Measurements from ENCODE around the gene NRG3.

Gene NRG3

GRCh38 chr10:81875467-81876252 is 666 bp downstream of the NRG3 start:
- no peak for DNase-seq
- TF ChIP-seq CTCF (IDR thresholded peaks at IDR 0.05; ENCODE audit: low read depth, low read length, missing control alignments): no peak
- Histone ChIP-seq H3K27me3 (replicated peaks) (peaks cover 12% of the 10 kb centered on the region), H3K4me3 (ENCODE audit: low read depth, low read length) (peak overlapping the region; percentile 50), H3K27ac (no peak overlapping the region), H3K36me3 (replicated peaks) (no peaks in the 10 kb centered on the region)
- in situ Hi-C loops (cut with HindIII; ENCODE audit: low pct_ligation_motif_present, low sequenced_read_pairs): no loop called here

DNA sequence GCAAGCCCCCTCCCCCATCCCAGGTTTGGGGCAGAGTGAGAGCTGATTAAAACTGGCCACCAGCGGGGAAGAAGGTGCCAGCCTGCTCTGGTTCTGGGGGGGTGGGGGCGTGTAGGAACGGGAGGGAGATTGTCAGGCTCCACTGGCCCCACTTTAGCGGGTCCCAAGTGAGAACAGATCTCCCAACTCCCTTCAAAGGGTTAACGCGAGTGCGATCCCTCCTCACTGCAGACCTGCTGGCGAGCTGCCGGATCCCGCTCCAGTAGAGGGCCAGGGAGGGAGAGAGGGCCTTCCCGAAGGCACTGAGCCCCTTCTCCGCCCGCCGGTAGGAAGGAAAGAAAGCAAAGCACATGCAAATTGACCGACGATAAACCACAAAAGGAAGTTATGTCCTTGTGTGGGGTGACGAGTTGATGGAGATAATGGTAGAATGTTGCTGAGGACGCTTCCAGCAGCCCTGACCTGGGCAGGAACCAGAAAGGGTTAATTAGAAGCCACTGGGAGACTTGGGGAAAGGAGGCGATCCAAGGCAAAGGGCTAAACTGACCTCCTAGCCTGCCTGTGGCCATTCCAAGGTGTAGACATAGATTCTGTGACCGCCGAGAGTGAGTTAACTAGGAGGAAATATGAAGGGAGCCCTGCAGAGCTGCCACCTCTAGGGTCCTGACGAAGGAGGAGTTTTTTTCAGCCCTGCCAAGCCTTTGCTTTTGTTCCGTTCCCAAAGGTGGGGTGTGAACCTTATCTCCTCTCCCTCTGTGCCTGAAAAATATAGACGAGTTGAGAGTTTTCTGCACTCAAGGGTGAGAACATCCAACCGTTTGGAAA is 1.5 kb downstream of the NRG3 start:
- H3K36me3 ChIP-seq (replicated peaks): no peaks in the 10 kb centered on the region
- H3K27me3 ChIP-seq (replicated peaks): peaks cover 12% of the 10 kb centered on the region
- TF ChIP-seq CTCF (IDR thresholded peaks at IDR 0.05; ENCODE audit: low read depth, low read length, missing control alignments): no peak
- H3K4me3 ChIP-seq (ENCODE audit: low read depth, low read length): peak overlapping the region; percentile 50
- no peak for DNase-seq
- H3K27ac ChIP-seq: no peak overlapping the region
- in situ Hi-C loops (cut with HindIII; ENCODE audit: low pct_ligation_motif_present, low sequenced_read_pairs): no loop called here

- H3K36me3 ChIP-seq (replicated peaks): no peaks in the 10 kb centered on the region
These were observed 2.6 kb downstream of the NRG3 start for GRCh38 chr10:81877596-81877995.

GRCh38 chr10:81882011-81882410 is 7.0 kb downstream of the NRG3 start:
- no peak overlapping the region for H3K27ac ChIP-seq
- no peaks in the 10 kb centered on the region for H3K36me3 ChIP-seq (replicated peaks)
- H3K27me3 ChIP-seq (replicated peaks): no peaks in the 10 kb centered on the region
- no peak for TF ChIP-seq CTCF (IDR thresholded peaks at IDR 0.05; ENCODE audit: low read depth, low read length, missing control alignments)
- DNase-seq: no peak
- no peak overlapping the region for H3K4me3 ChIP-seq (ENCODE audit: low read depth, low read length)
- in situ Hi-C loops (cut with HindIII; ENCODE audit: low pct_ligation_motif_present, low sequenced_read_pairs): no loop called here

More at GRCh38 chr10:81877596-81877995, 2.6 kb downstream of the NRG3 start:
- TF ChIP-seq CTCF (IDR thresholded peaks at IDR 0.05; ENCODE audit: low read depth, low read length, missing control alignments): no peak
- H3K4me3 ChIP-seq (ENCODE audit: low read depth, low read length): no peak overlapping the region
- H3K27me3 ChIP-seq (replicated peaks): peaks cover 12% of the 10 kb centered on the region
- H3K27ac ChIP-seq: no peak overlapping the region
- in situ Hi-C loops (cut with HindIII; ENCODE audit: low pct_ligation_motif_present, low sequenced_read_pairs): no loop called here
- DNase-seq: no peak

GRCh38 chr10:81884856-81885255 is 9.9 kb downstream of the NRG3 start:
- DNase-seq: no peak
- H3K27me3 ChIP-seq (replicated peaks): no peaks in the 10 kb centered on the region
- in situ Hi-C loops (cut with HindIII; ENCODE audit: low pct_ligation_motif_present, low sequenced_read_pairs): no loop called here

More at GRCh38 chr10:81884856-81885255, 9.9 kb downstream of the NRG3 start:
- Histone ChIP-seq H3K27ac (no peak overlapping the region), H3K36me3 (replicated peaks) (no peaks in the 10 kb centered on the region), H3K4me3 (ENCODE audit: low read depth, low read length) (no peak overlapping the region)
- no peak for TF ChIP-seq CTCF (IDR thresholded peaks at IDR 0.05; ENCODE audit: low read depth, low read length, missing control alignments)

Measured in brain microvascular endothelial cell (primary cell).